K562 (cell line): ENCODE measurements around the gene ITSN1. TPM values are rescaled to one million over a fixed set of nuclear protein-coding genes. Genes with fewer than 3 reads are reported as not detected.

ENCODE experiments used
- ATAC-seq: fragments of 200-7000 bp; cut with Tn5 transposase; 3 replicates; pipeline ENCODE4 v1.9.1; 2020; ENCODE audit warnings: moderate library complexity
- BruUV-seq: library from RNA; stranded (reverse); fragments of 400-500 nt; replicated peaks from 2 replicates; lab custom pipeline; 2021; lab: Mats Ljungman, UMichigan
- CTCF ChIA-PET: fragments of 300-600 bp; formaldehyde crosslinking; extraction: SDS; loops from one replicate; lab custom pipeline; 2021; ENCODE audit warnings: low intra/inter-chr PET ratio; lab: Yijun Ruan, JAX
- POLR2A ChIA-PET: fragments of 300-600, 350-650 bp; sonication (Branson Sonifier 250); formaldehyde crosslinking; extraction: SDS; loops from one replicate; lab custom pipeline; 2021; ENCODE audit warnings: antibody characterized with exemption, inconsistent platforms; lab: Yijun Ruan, JAX
- DNase-seq, 4 experiments: peaks; one replicate each; pipeline versions ENCODE4 v3.0.0 to v3.0.0-alpha.2; 2011 to 2018; ENCODE audit warnings: low spot score in 3 of 4, mixed read lengths in 3 of 4; ENCODE audit errors: extremely low read depth in 1 of 4
- FAIRE-seq: peaks from 2 replicates; lab custom pipeline; 2011; peaks lifted over from hg19 to GRCh38; lab: Jason Lieb, UNC
- H2AFZ ChIP-seq: 2 replicates; pipeline ENCODE4 v1.6.0; 2011; ENCODE audit warnings: low read depth, low read length, control low read depth, inconsistent platforms
- H3K27ac ChIP-seq: fragments of 200-600 bp; 3 replicates; pipeline ENCODE4 v1.8.0; 2011; ENCODE audit warnings: low read depth, mild to moderate bottlenecking, control low read depth, inconsistent platforms, low read length, moderate library complexity, mixed read lengths; ENCODE audit errors: extremely low read depth
- H3K27me3 ChIP-seq, 2 experiments: fragments of 300-600 bp in 1 of 2; 2 replicates in 1 of 2; 3 replicates in 1 of 2; pipeline versions ENCODE4 v1.6.0 to v1.8.0; 2011; ENCODE audit warnings: inconsistent platforms in 2 of 2, low read length in 2 of 2, mild to moderate bottlenecking in 1 of 2, mixed read lengths in 1 of 2, moderate library complexity in 1 of 2; ENCODE audit not compliant: control insufficient read depth in 2 of 2, insufficient read depth in 2 of 2
- H3K36me3 ChIP-seq: fragments of 300-600 bp; 3 replicates; pipeline ENCODE4 v1.8.0; 2011; ENCODE audit warnings: mild to moderate bottlenecking, low read length, inconsistent platforms; ENCODE audit not compliant: control insufficient read depth, insufficient read depth
- H3K4me1 ChIP-seq, 2 experiments: fragments of 200-600 bp in 1 of 2; replicated peaks in 1 of 2; 2 replicates in 1 of 2; 3 replicates in 1 of 2; pipeline versions ENCODE4 v1.5.1 to v1.8.0; 2011; ENCODE audit warnings: inconsistent platforms in 2 of 2, low read length in 2 of 2, mild to moderate bottlenecking in 1 of 2, mixed read lengths in 1 of 2, moderate library complexity in 1 of 2; ENCODE audit not compliant: control insufficient read depth in 2 of 2, insufficient read depth in 2 of 2
- H3K4me2 ChIP-seq: 2 replicates; pipeline ENCODE4 v1.6.1; 2011; ENCODE audit warnings: low read length, control low read depth, inconsistent platforms, mixed read lengths; ENCODE audit not compliant: insufficient read depth
- H3K4me3 ChIP-seq: fragments of 200-600 bp; sonication (generic), shearing (Covaris generic); 2 replicates; pipeline ENCODE4 v1.5.1; 2016; ENCODE audit warnings: control low read depth, inconsistent platforms
- H3K79me2 ChIP-seq: fragments of 200-600 bp; 3 replicates; pipeline ENCODE4 v1.8.0; 2011; ENCODE audit warnings: low read length, inconsistent platforms; ENCODE audit not compliant: control insufficient read depth, insufficient read depth
- H3K9ac ChIP-seq, 2 experiments: 2 replicates each; pipeline versions ENCODE4 v1.6.0 to v1.6.1; 2011; ENCODE audit warnings: low read depth in 2 of 2, low read length in 2 of 2, control low read depth in 1 of 2, inconsistent platforms in 1 of 2, mild to moderate bottlenecking in 1 of 2, mixed read lengths in 1 of 2; ENCODE audit not compliant: insufficient read depth in 1 of 2
- H3K9me1 ChIP-seq: one replicate; pipeline ENCODE4 v1.6.0; 2011; ENCODE audit warnings: inconsistent platforms, mild to moderate bottlenecking, low read length, moderate library complexity; ENCODE audit not compliant: control insufficient read depth, insufficient read depth
- H3K9me3 ChIP-seq: replicated peaks from 2 replicates; pipeline ENCODE4 v1.5.1; 2011; ENCODE audit warnings: low read depth, low read length, inconsistent platforms; ENCODE audit not compliant: control insufficient read depth, insufficient read depth
- H4K20me1 ChIP-seq: replicated peaks from 2 replicates; pipeline ENCODE4 v1.6.1; 2011; ENCODE audit warnings: low read length, inconsistent platforms, mixed read lengths; ENCODE audit not compliant: control insufficient read depth, insufficient read depth
- ARID1B ChIP-seq: fragments of 450-650 bp; IDR thresholded peaks from 2 replicates; pipeline ENCODE4 v1.6.1; 2016; ENCODE audit warnings: antibody characterized with exemption, mild to moderate bottlenecking, inconsistent platforms
- BRF2 ChIP-seq: IDR thresholded peaks from 3 replicates; pipeline ENCODE4 v1.6.1; 2011; ENCODE audit warnings: borderline replicate concordance, mild to moderate bottlenecking; ENCODE audit not compliant: insufficient read length, insufficient read depth
- ELF2 ChIP-seq: fragments of 250-450 bp; sonication (Bioruptor Pico); IDR thresholded peaks from 2 replicates; pipeline ENCODE4 v1.5.0; 2021; ENCODE audit warnings: mild to moderate bottlenecking
- HIVEP1 ChIP-seq: fragments of 250-450 bp; sonication (Bioruptor Pico); IDR thresholded peaks from 2 replicates; pipeline ENCODE4 v1.4.0; 2020; ENCODE audit warnings: mild to moderate bottlenecking
- HOXB6 ChIP-seq: fragments of 250-450 bp; sonication (Bioruptor Pico); IDR thresholded peaks from 2 replicates; pipeline ENCODE4 v1.5.1; 2022; ENCODE audit warnings: mild to moderate bottlenecking, borderline replicate concordance
- MNT ChIP-seq, 2 experiments: fragments of 450-650 bp; conservative IDR thresholded peaks; 2 replicates each; pipeline ENCODE4 v1.6.1; 2017; ENCODE audit warnings: mild to moderate bottlenecking in 2 of 2, moderate library complexity in 2 of 2
- NKRF ChIP-seq: fragments of 450-650 bp; IDR thresholded peaks from 2 replicates; pipeline ENCODE4 v1.6.1; 2016; ENCODE audit warnings: borderline replicate concordance
- NR3C1 ChIP-seq: sonication (generic); formaldehyde crosslinking; IDR thresholded peaks from 2 replicates; pipeline ENCODE4 v1.8.1; 2022; ENCODE audit warnings: missing genetic modification reagents
- SMARCB1 ChIP-seq: IDR thresholded peaks from 2 replicates; pipeline ENCODE4 v1.6.1; 2011; ENCODE audit warnings: improper control_type of control experiment, low read depth; ENCODE audit not compliant: insufficient read length
- SNIP1 ChIP-seq: fragments of 450-650 bp; IDR thresholded peaks from 2 replicates; pipeline ENCODE4 v1.7.1; 2017; ENCODE audit warnings: low read depth, mild to moderate bottlenecking
- ZBED1 ChIP-seq: IDR thresholded peaks from 2 replicates; pipeline ENCODE4 v1.6.1; 2014
- ZFP30 ChIP-seq: fragments of 250-450 bp; sonication (Bioruptor Pico); IDR thresholded peaks from 2 replicates; pipeline ENCODE4 v1.8.0; 2022; ENCODE audit warnings: moderate library complexity, mild to moderate bottlenecking, inconsistent platforms, borderline replicate concordance
- ZFPM2 ChIP-seq: fragments of 250-450 bp; sonication (Bioruptor Pico); IDR thresholded peaks from 2 replicates; pipeline ENCODE4 v1.5.1; 2022; ENCODE audit warnings: mild to moderate bottlenecking
- ZNF174 ChIP-seq: fragments of 250-450 bp; sonication (Bioruptor Pico); IDR thresholded peaks from 2 replicates; pipeline ENCODE4 v1.4.0; 2020; ENCODE audit warnings: mild to moderate bottlenecking
- ZNF76 ChIP-seq: fragments of 250-450 bp; sonication (Bioruptor Pico); IDR thresholded peaks from 2 replicates; pipeline ENCODE4 v1.4.0; 2020; ENCODE audit warnings: mild to moderate bottlenecking, moderate library complexity, borderline replicate concordance
- WGBS: fragments of 100-300 bp; shearing (Covaris generic); methylation state at CpG from one replicate; pipeline ENCODE4 v1.1.6; 2016; ENCODE audit warnings: low coverage, mixed read lengths; ENCODE audit not compliant: insufficient coverage; ENCODE audit errors: missing lambda C conversion rate; 5-methylcytosine and 5-hydroxymethylcytosine counted together
- in situ Hi-C: fragments of 300-500 bp; cut with MboI; formaldehyde crosslinking; loops from 4 replicates; pipeline ENCODE4 v1.15.0; 2018; ENCODE audit warnings: inconsistent platforms, mixed read lengths
- intact Hi-C: fragments of 100-400 bp; cut with micrococcal nuclease; formaldehyde crosslinking; loops from 2 replicates; pipeline ENCODE4 v1.14.2; 2022
- polyA plus RNA-seq, 8 experiments: library from polyadenylated mRNA; depleted of rRNA in 4 of 8; stranded (reverse) in 5 of 8; unstranded in 3 of 8; fragments of >200 nt; fragmentation: Nextera tagmentation in 2 of 8; fragmentation: Illumina TruSeq in 1 of 8; extraction: Ambion mirVana in 2 of 8; extraction: Trizol in 1 of 8; gene quantifications; 2 replicates each; pipeline versions ENCODE4 v1.2.1 to v1.2.3, GENCODE V29; 2011 to 2014; ENCODE audit warnings: inconsistent platforms in 1 of 8, missing spikeins in 1 of 8
- total RNA-seq, 7 experiments: library from RNA; depleted of rRNA in 6 of 7; stranded (reverse); fragments of >200 nt in 6 of 7; fragmentation: Illumina TruSeq in 2 of 7; extraction: Trizol in 2 of 7; gene quantifications; 2 replicates each; pipeline versions ENCODE4 v1.2.1 to v1.2.3, GENCODE V29; 2011 to 2021; ENCODE audit warnings: low replicate concordance in 1 of 7
- TF ChIP-seq, protein P1 (sequence below): fragments of 250-450 bp; sonication (Bioruptor Pico); IDR thresholded peaks from 2 replicates; pipeline ENCODE4 v1.5.0; 2021

ITSN1 gene
- total and polyA plus RNA-seq, 9 of the 15 experiments (the other 6 are each of a cell fraction or from before 2014, with no cell fraction given) = 1.1 to 12.6 (median 4.8) TPM

- POLR2A ChIA-PET = no interaction called here
- no peak overlapping the region for H3K27ac ChIP-seq
- no peak for TF ChIP-seq MNT (conservative IDR thresholded peaks at IDR 0.05)
- no peak for TF ChIP-seq ELF2 (CRISPR knock-in tag)
- no peak for TF ChIP-seq ARID1B
- no peak for TF ChIP-seq SNIP1
- TF ChIP-seq ZBED1 = no peak
- TF ChIP-seq HOXB6 (CRISPR knock-in tag) = no peak
- TF ChIP-seq, protein P1, sequence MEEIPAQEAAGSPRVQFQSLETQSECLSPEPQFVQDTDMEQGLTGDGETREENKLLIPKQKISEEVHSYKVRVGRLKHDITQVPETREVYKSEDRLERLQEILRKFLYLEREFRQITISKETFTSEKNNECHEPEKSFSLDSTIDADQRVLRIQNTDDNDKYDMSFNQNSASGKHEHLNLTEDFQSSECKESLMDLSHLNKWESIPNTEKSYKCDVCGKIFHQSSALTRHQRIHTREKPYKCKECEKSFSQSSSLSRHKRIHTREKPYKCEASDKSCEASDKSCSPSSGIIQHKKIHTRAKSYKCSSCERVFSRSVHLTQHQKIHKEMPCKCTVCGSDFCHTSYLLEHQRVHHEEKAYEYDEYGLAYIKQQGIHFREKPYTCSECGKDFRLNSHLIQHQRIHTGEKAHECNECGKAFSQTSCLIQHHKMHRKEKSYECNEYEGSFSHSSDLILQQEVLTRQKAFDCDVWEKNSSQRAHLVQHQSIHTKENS (CRISPR knock-in tag) = no peak
- TF ChIP-seq ZNF76 (CRISPR knock-in tag) = no peak
- TF ChIP-seq HIVEP1 = no peak
- no peak for TF ChIP-seq ZFPM2 (CRISPR knock-in tag)
- TF ChIP-seq BRF2 = no peak
- no peak for TF ChIP-seq ZNF174
- no peak for TF ChIP-seq NKRF
- TF ChIP-seq NR3C1 (CRISPR knock-in tag) = no peak
- TF ChIP-seq SMARCB1 = no peak
- TF ChIP-seq ZFP30 (CRISPR knock-in tag) = no peak
- TF ChIP-seq, all 486 proteins: peak for 0
- Histone ChIP-seq H3K4me1 (peaks cover 0 to 5% of the 10 kb centered on the region in 2 experiments; a peak in 3 of 5 replicates), H3K4me3 (no peak overlapping the region), H3K4me2 (no peak overlapping the region), H3K27me3 (peaks cover 0 to 3% of the 10 kb centered on the region in 2 experiments; a peak in 1 of 5 replicates), H3K9me1 (no peaks in the 10 kb centered on the region), H3K9ac (no peak overlapping the region), H2AFZ (no peak overlapping the region), H4K20me1 (no peaks in the 10 kb centered on the region), H3K9me3 (no peaks in the 10 kb centered on the region), H3K79me2 (no peaks in the 10 kb centered on the region), H3K36me3 (no peaks in the 10 kb centered on the region)
- DNase-seq (no peak), FAIRE-seq (no peak), ATAC-seq (no peak)
- intact Hi-C loops = no loop called here
- no TSS peak for BruUV-seq
- 44% methylated on average over 7 of the region's 7 CpGs for WGBS
- in situ Hi-C loops = no loop called here
- CTCF ChIA-PET = no interaction called here
Measured at GRCh38 chr21:33817138-33817537, 174.8 kb downstream of the ITSN1 start.
